Kidney (tissue), 14 donors: ENCODE data around the gene PARPBP. TPM values are rescaled to one million over a fixed set of nuclear protein-coding genes. Genes with fewer than 3 reads are reported as not detected.

Experiments used
- DNase-seq, 5 donors: peaks; one replicate each; pipeline ENCODE4 v3.0.0-alpha.2; 2013 to 2020
- FAIRE-seq: peaks from 2 replicates; lab custom pipeline; 2012; peaks lifted over from hg19 to GRCh38; lab: Jason Lieb, UNC
- H3K27ac ChIP-seq, 2 donors: one replicate each; pipeline ENCODE4 v1.7.0; 2013; ENCODE audit warnings: low read depth in 2 of 2, low read length in 2 of 2, inconsistent platforms in 1 of 2
- H3K27me3 ChIP-seq: one replicate; pipeline ENCODE4 v1.7.1; 2013; ENCODE audit warnings: low read length, inconsistent platforms; ENCODE audit not compliant: control insufficient read depth, insufficient read depth
- H3K36me3 ChIP-seq, 3 donors: one replicate each; pipeline versions ENCODE4 v1.7.0 to v1.7.1; 2013; ENCODE audit warnings: low read length in 3 of 3, control low read depth in 1 of 3, inconsistent platforms in 1 of 3; ENCODE audit not compliant: insufficient read depth in 3 of 3, control insufficient read depth in 2 of 3
- H3K4me1 ChIP-seq, 3 donors: one replicate each; pipeline versions ENCODE4 v1.7.0 to v1.7.1; 2013; ENCODE audit warnings: low read length in 3 of 3, inconsistent platforms in 1 of 3, low read depth in 1 of 3; ENCODE audit not compliant: control insufficient read depth in 2 of 3, insufficient read depth in 2 of 3
- H3K4me3 ChIP-seq, 3 donors: one replicate each; pipeline versions ENCODE4 v1.7.0 to v1.8.1; 2013; ENCODE audit warnings: low read length in 3 of 3, control low read depth in 1 of 3, inconsistent platforms in 1 of 3
- H3K9ac ChIP-seq, 3 donors: one replicate each; pipeline versions ENCODE4 v1.7.0 to v1.7.1; 2013; ENCODE audit warnings: low read length in 3 of 3, control low read depth in 1 of 3, inconsistent platforms in 1 of 3
- H3K9me3 ChIP-seq, 3 donors: one replicate each; pipeline versions ENCODE4 v1.7.0 to v1.7.1; 2013; ENCODE audit warnings: low read length in 3 of 3, control low read depth in 1 of 3, inconsistent platforms in 1 of 3; ENCODE audit not compliant: control insufficient read depth in 2 of 3, insufficient read depth in 1 of 3
- intact Hi-C: fragments of 100-400 bp; cut with DNase I; formaldehyde crosslinking; loops from one replicate; pipeline ENCODE4 v1.11.1; 2022
- polyA plus RNA-seq: library from polyadenylated mRNA; stranded (reverse); fragments of 350-450 nt; fragmentation: Illumina TruSeq; extraction: RNeasy Lipid Tissue Mini Kit (QIAGEN cat#74804); gene quantifications from one replicate; pipeline ENCODE4 v1.2.3, GENCODE V29; 2014; ENCODE audit warnings: low read depth, low replicate concordance; ENCODE audit not compliant: insufficient read depth
- total RNA-seq: library from RNA; stranded (reverse); fragmentation: NEBNext Ultra II Directional; extraction: Animal tissue kit (Norgen Biotek cat#: 25700); gene quantifications from one replicate; pipeline ENCODE4 v1.2.1, GENCODE V29; 2021
- TF ChIP-seq, protein P1 (sequence below): IDR thresholded peaks from 3 replicates; pipeline ENCODE4 v1.5.1; 2012; ENCODE audit warnings: mild to moderate bottlenecking, moderate library complexity, borderline replicate concordance; ENCODE audit not compliant: insufficient read depth; ENCODE audit errors: extremely low read depth
- donor health status: control.
- donor health status: control.
- donor health status: control.
- donor health status: control.
- donor health status: control.
- donor health status: DM: yes; HTN: yes; CAD: no.
- donor health status: Normal renal cell carcinoma (clear cell type).

The PARPBP gene
- total and polyA plus RNA-seq, 2 donors from 2014 or later: 1.1 to 2.8 TPM

DNA sequence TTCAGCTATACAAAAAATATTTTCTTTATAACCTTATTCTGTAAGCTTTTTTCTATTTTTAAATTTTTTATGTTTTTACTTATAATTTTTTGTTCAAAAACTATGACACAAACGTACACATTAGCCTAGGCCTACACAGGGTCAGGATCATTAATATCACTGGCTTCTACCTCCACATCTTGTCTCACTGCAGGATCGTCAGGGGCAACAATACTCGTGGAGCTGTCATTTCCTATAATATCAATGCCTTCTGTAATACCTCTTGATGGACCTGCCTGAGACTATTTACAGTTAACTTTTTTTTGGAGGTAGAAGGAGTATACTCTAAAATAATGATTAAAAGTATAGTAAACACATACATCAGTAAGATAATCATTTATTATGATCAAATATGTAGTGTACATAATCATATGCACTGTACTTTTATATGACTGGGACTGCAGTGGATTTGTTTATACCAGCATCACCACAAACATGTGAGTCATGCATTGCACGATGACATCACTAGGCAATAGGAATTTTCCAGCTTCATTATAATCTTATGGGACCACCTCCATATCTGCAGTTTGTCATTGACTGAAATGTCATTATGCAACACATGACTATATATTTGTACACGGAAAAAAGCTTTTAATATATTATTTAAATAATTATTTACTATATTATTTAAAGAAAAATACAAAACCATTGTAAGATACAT lies 96.2 kb downstream of the PARPBP start:
- TF ChIP-seq, protein P1, sequence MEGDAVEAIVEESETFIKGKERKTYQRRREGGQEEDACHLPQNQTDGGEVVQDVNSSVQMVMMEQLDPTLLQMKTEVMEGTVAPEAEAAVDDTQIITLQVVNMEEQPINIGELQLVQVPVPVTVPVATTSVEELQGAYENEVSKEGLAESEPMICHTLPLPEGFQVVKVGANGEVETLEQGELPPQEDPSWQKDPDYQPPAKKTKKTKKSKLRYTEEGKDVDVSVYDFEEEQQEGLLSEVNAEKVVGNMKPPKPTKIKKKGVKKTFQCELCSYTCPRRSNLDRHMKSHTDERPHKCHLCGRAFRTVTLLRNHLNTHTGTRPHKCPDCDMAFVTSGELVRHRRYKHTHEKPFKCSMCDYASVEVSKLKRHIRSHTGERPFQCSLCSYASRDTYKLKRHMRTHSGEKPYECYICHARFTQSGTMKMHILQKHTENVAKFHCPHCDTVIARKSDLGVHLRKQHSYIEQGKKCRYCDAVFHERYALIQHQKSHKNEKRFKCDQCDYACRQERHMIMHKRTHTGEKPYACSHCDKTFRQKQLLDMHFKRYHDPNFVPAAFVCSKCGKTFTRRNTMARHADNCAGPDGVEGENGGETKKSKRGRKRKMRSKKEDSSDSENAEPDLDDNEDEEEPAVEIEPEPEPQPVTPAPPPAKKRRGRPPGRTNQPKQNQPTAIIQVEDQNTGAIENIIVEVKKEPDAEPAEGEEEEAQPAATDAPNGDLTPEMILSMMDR: no peak
- H3K4me1 ChIP-seq: no peaks in the 10 kb centered on the region
- H3K4me3 ChIP-seq: no peak overlapping the region
- H3K36me3 ChIP-seq: no peaks in the 10 kb centered on the region
- intact Hi-C loops: no loop called here
- no peak for DNase-seq
- no peak overlapping the region for H3K27ac ChIP-seq
- FAIRE-seq: no peak
- no peak overlapping the region for H3K9ac ChIP-seq
- H3K27me3 ChIP-seq: no peaks in the 10 kb centered on the region
- no peaks in the 10 kb centered on the region for H3K9me3 ChIP-seq

DNA sequence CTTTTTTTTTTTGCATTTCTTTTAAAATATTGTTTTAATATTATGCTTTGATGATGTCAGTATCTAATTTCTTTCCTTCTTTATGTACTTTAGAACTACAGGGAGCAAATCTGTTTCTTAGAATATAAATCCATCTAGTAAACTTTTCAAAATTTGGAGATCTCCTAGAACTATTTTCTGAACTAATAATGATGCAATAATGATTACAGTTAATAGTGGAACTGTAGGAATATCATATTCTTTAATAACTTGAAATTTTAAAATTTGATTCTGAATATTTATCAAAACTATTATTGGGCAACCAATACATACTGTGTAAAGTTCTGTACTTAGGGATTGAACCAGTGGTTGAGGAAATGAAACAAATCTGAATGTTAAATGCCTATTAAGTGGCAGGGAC lies 100.8 kb downstream of the PARPBP start:
- DNase-seq: no peak
- intact Hi-C loops: no loop called here
- Histone ChIP-seq H3K9ac (no peak overlapping the region), H3K4me1 (no peaks in the 10 kb centered on the region), H3K36me3 (no peaks in the 10 kb centered on the region), H3K27me3 (no peaks in the 10 kb centered on the region), H3K4me3 (no peak overlapping the region), H3K27ac (no peak overlapping the region), H3K9me3 (no peaks in the 10 kb centered on the region)
- TF ChIP-seq, protein P1: no peak
- FAIRE-seq: no peak

DNA sequence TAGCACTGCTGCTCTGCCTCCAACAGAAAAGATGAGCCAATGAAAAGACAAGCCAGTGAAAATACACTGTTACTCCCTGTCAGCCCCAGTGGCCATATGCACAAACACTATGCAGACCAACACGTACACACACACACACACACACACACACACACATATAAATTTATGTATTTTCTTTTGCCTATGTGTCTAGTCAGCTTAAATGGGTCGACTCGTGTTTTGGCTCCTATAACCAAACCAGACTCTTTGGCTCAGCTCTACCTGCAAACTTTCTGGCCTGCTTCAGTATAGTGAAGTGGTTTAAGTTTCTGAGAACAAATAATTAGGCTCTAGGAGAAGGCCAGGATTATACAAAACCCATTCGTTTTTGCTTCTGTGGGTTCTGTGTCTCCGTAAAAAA lies 108.0 kb downstream of the PARPBP start:
- Histone ChIP-seq H3K27me3 (no peaks in the 10 kb centered on the region), H3K4me1 (no peaks in the 10 kb centered on the region), H3K27ac (no peak overlapping the region), H3K9ac (no peak overlapping the region), H3K36me3 (no peaks in the 10 kb centered on the region), H3K9me3 (no peaks in the 10 kb centered on the region), H3K4me3 (no peak overlapping the region)
- intact Hi-C loops: no loop called here
- FAIRE-seq: no peak
- TF ChIP-seq, protein P1: no peak
- DNase-seq: no peak

GRCh38 chr12:102232036-102232435 lies 112.1 kb downstream of the PARPBP start:
- H3K27ac ChIP-seq: no peak overlapping the region
- no peaks in the 10 kb centered on the region for H3K9me3 ChIP-seq
- H3K27me3 ChIP-seq: no peaks in the 10 kb centered on the region
- DNase-seq (no peak), FAIRE-seq (no peak)
- intact Hi-C loops: no loop called here
- no peaks in the 10 kb centered on the region for H3K4me1 ChIP-seq
- H3K36me3 ChIP-seq: no peaks in the 10 kb centered on the region
- no peak overlapping the region for H3K4me3 ChIP-seq
- TF ChIP-seq, protein P1: no peak
- H3K9ac ChIP-seq: no peak overlapping the region
